HG02970 (cell line): ENCODE data around the gene SMARCB1.

Experiments
- ATAC-seq: cut with Tn5 transposase; IDR thresholded peaks from one replicate; pipeline ENCODE4 v1.9.1; 2021; ENCODE audit warnings: mild to moderate bottlenecking, moderate library complexity, moderate number of reproducible peaks; ENCODE audit not compliant: unreplicated experiment, low FRiP score

The SMARCB1 gene

GRCh38 chr22:23801238-23801821 is 14.6 kb downstream of the SMARCB1 start:
- no peak for ATAC-seq

GRCh38 chr22:23801886-23802377 is 15.2 kb downstream of the SMARCB1 start:
- no peak for ATAC-seq

- no peak for ATAC-seq
Observed at GRCh38 chr22:23803001-23803819, 16.4 kb downstream of the SMARCB1 start.

GRCh38 chr22:23804781-23805291 is 18.1 kb downstream of the SMARCB1 start:
- ATAC-seq, result no peak

GRCh38 chr22:23806837-23807236 is 20.1 kb downstream of the SMARCB1 start:
- no peak for ATAC-seq

- no peak for ATAC-seq
Observed at GRCh38 chr22:23812378-23812777, 25.6 kb downstream of the SMARCB1 start.

- no peak for ATAC-seq
Observed at GRCh38 chr22:23815541-23816155, 28.9 kb downstream of the SMARCB1 start.

GRCh38 chr22:23816156-23816976 is 29.6 kb downstream of the SMARCB1 start:
- no peak for ATAC-seq

- no peak for ATAC-seq
Observed at GRCh38 chr22:23817146-23817545, 30.4 kb downstream of the SMARCB1 start.

GRCh38 chr22:23818541-23818940 is 31.8 kb downstream of the SMARCB1 start:
- no peak for ATAC-seq

GRCh38 chr22:23820748-23821211 is 34.0 kb downstream of the SMARCB1 start:
- ATAC-seq, result no peak

GRCh38 chr22:23822101-23822671 is 35.4 kb downstream of the SMARCB1 start:
- no peak for ATAC-seq

- ATAC-seq, result no peak
Observed at GRCh38 chr22:23823331-23823791, 36.6 kb downstream of the SMARCB1 start.

GRCh38 chr22:23824476-23825245 is 37.9 kb downstream of the SMARCB1 start:
- ATAC-seq, result no peak

- no peak for ATAC-seq
Observed at GRCh38 chr22:23825246-23825905, 38.6 kb downstream of the SMARCB1 start.

- ATAC-seq, result no peak
Observed at GRCh38 chr22:23826510-23827350, 40.0 kb downstream of the SMARCB1 start.

- no peak for ATAC-seq
Observed at GRCh38 chr22:23827351-23827995, 40.7 kb downstream of the SMARCB1 start.
